LNCAP (cell line): ENCODE measurements around the gene OOSP4A.

Experiments
- CTCF ChIP-seq: fragments of 450-650 bp; IDR thresholded peaks from 2 replicates; pipeline ENCODE4 v1.5.1; 2017; ENCODE audit warnings: mild to moderate bottlenecking

The OOSP4A gene

DNA sequence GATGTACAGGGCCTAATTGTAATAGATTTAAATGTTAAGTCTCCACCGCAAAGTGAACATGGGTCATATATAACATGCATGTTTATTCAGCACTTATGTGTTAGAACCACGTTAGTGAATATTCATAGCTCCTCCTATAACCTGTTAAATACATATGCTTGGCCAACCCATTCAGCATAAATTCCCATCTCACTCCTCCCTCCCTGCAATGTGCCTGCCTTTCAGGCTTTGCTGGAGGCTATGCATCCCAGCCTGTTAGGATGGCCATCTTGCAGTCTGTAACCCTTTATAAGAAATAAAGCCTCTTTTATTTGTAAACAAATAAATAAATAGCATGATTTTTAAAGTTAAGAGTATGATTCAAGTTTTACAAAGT is 1.7 kb upstream of the OOSP4A start:
- TF ChIP-seq CTCF: no peak

- TF ChIP-seq CTCF: no peak
Measured at GRCh38 chr11:59965424-59965823, 1.6 kb downstream of the OOSP4A start.

- no peak for TF ChIP-seq CTCF
Measured at GRCh38 chr11:59966201-59966600, 2.4 kb downstream of the OOSP4A start.

- no peak for TF ChIP-seq CTCF
Measured at GRCh38 chr11:59967677-59968394, 4.0 kb downstream of the OOSP4A start.

DNA sequence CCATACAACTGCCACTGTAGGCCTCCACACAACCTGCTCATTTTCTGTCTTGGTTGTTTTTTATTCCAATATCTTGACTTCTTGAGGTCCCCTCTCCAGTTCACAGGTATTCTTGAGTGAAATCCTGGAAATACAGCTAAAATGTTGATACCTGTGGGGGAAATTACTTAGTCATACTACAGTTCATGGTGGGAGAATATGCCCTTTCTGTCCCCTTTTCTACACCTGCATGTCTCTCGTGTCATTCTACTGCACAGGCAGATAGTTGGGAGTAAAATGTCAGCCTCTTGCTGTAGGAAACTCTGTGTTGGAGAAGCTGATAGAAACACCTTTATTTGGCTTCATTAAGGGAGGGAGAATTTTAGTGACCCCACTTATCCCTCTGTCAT is 4.6 kb downstream of the OOSP4A start:
- TF ChIP-seq CTCF: no peak

DNA sequence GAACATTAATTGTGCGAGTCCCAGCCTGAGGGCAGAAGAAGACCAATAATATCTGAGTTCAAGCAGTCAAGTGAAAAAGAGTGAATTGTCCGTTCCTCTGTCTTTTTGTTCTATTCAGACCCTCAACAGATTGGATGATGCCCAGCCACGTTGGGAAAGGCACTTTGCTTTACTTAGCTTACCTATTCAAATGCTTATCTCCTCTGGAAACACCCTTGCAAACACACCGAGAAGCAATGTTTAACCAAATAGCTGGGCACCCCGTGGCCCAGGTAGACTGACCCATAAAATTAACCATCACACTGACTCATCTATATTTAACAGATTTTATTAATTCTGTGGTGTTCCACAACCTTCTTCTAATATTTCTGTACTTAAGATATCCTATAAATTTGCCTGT is 9.3 kb downstream of the OOSP4A start:
- no peak for TF ChIP-seq CTCF

GRCh38 chr11:59981106-59981770 is 17.4 kb downstream of the OOSP4A start:
- no peak for TF ChIP-seq CTCF
